SU-DHL-6 (cell line): ENCODE data around the gene OR51V1.

ENCODE experiments used
- CTCF ChIP-seq: fragments of 200-600 bp; sonication (generic); IDR thresholded peaks from one replicate; pipeline ENCODE4 v1.5.1; 2017; ENCODE audit warnings: antibody characterized with exemption, mild to moderate bottlenecking, low read length, moderate library complexity; ENCODE audit not compliant: insufficient read depth, poor library complexity, severe bottlenecking
- EZH2phosphoT487 ChIP-seq: fragments of 200-600 bp; sonication (generic), shearing (Covaris generic); conservative IDR thresholded peaks from 2 replicates; pipeline ENCODE4 v1.6.1; 2018; ENCODE audit warnings: mild to moderate bottlenecking, antibody characterized with exemption, low read length, moderate library complexity, mixed read lengths

DNA sequence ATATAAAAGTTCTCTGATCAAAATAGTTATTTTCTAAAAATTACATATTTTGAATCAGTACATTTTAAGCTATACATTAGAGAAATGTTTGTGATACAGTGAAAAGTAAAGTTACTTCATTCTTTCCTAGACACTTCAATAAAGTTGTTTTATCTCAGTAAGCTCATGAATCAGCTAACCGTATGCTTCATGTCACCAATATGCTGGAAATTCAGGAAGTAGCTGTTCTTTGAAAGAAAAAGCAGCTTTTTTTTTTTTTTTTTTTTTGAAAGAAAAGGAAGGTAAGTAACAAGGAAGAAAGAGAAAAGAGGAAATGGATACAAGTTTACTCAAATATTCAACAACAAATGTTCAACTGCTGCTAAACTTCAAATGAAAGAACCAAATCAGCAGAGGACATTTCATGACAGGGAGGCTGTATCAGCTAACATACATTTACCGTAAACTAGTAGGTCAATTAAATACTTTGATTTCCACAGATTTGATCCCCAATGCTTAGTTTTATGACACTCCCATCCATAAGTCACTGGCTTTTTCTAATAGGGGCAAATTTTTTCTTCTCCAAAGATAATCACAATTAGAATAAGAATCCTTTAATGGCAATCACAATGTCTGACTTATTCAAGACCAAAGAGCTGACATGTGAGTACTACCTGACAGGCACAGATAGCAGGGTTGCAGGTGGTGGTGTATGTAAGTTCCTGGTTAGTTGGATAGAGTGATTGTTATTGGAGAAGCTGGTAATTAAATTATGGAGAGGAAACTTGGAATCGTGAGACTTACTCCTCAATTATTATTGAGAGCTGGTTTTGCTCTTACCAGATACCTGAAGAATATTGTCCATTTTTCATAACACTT is 46.7 kb downstream of the OR51V1 start:
- TF ChIP-seq CTCF: no peak
- no peak for TF ChIP-seq EZH2phosphoT487
